Renal pelvis (tissue), 12 donors: Measurements from ENCODE around the gene COQ5. TPM values are rescaled to one million over a fixed set of nuclear protein-coding genes. Genes with fewer than 3 reads are reported as not detected.

Experiments
- DNase-seq: peaks from one replicate; pipeline ENCODE4 v3.0.0-alpha.2; 2013
- long read RNA-seq, 16 experiments: transcript quantifications; one replicate each; lab custom pipeline, GENCODE V29; 2026
- polyA plus RNA-seq, 3 donors: library from polyadenylated mRNA; unstranded; fragments of 120-200 nt; gene quantifications; one replicate each; pipeline ENCODE4 v1.2.1, GENCODE V29; 2013; ENCODE audit not compliant: insufficient read length in 3 of 3

COQ5 gene, protein sequence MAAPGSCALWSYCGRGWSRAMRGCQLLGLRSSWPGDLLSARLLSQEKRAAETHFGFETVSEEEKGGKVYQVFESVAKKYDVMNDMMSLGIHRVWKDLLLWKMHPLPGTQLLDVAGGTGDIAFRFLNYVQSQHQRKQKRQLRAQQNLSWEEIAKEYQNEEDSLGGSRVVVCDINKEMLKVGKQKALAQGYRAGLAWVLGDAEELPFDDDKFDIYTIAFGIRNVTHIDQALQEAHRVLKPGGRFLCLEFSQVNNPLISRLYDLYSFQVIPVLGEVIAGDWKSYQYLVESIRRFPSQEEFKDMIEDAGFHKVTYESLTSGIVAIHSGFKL
- polyA plus RNA-seq: 10 to 100 TPM; 56.3 to 65.6 (median 61.7) TPM
- long read RNA-seq, donor 1, transcript COQ5-201 (7 exons, 1,535 nt): major isoform, 20 of 176 reads
- long read RNA-seq, donor 1, partial matches to known transcripts: 140 of 176 reads
- long read RNA-seq, donor 1, other reads (novel, unspliced or antisense): 16 of 176 reads
- long read RNA-seq, donor 2, transcript COQ5-201 (7 exons, 1,535 nt): major isoform, 38 of 213 reads
- long read RNA-seq, donor 2, partial matches to known transcripts: 154 of 213 reads
- long read RNA-seq, donor 2, other reads (novel, unspliced or antisense): 18 of 213 reads
- long read RNA-seq, donor 3, transcript COQ5-201 (7 exons, 1,535 nt): major isoform, 20 of 103 reads
- long read RNA-seq, donor 3, partial matches to known transcripts: 74 of 103 reads
- long read RNA-seq, donor 3, other reads (novel, unspliced or antisense): 9 of 103 reads
- long read RNA-seq, donor 4, transcript COQ5-201 (7 exons, 1,535 nt): major isoform, 27 of 53 reads
- long read RNA-seq, donor 4, partial matches to known transcripts: 25 of 53 reads
- long read RNA-seq, donor 4, other reads (novel, unspliced or antisense): 0 of 53 reads
- long read RNA-seq, donor 5, transcript COQ5-201 (7 exons, 1,535 nt): major isoform, 12 of 50 reads
- long read RNA-seq, donor 5, partial matches to known transcripts: 33 of 50 reads
- long read RNA-seq, donor 5, other reads (novel, unspliced or antisense): 5 of 50 reads
- long read RNA-seq, donor 6, transcript COQ5-201 (7 exons, 1,535 nt): major isoform, 21 of 96 reads
- long read RNA-seq, donor 6, partial matches to known transcripts: 74 of 96 reads
- long read RNA-seq, donor 6, other reads (novel, unspliced or antisense): 0 of 96 reads
- long read RNA-seq, donor 7, transcript COQ5-201 (7 exons, 1,535 nt): major isoform, 26 of 46 reads
- long read RNA-seq, donor 7, partial matches to known transcripts: 15 of 46 reads
- long read RNA-seq, donor 7, other reads (novel, unspliced or antisense): 5 of 46 reads
- long read RNA-seq, donor 8, partial matches to known transcripts: 11 of 15 reads
- long read RNA-seq, donor 8, other reads (novel, unspliced or antisense): 0 of 15 reads
- long read RNA-seq, donor 9, transcript COQ5-201 (7 exons, 1,535 nt): major isoform, 35 of 159 reads
- long read RNA-seq, donor 9, partial matches to known transcripts: 111 of 159 reads
- long read RNA-seq, donor 9, other reads (novel, unspliced or antisense): 10 of 159 reads
- long read RNA-seq, donor 10, transcript COQ5-201 (7 exons, 1,535 nt): major isoform, 13 of 29 reads
- long read RNA-seq, donor 10, partial matches to known transcripts: 16 of 29 reads
- long read RNA-seq, donor 10, other reads (novel, unspliced or antisense): 0 of 29 reads
- long read RNA-seq, donor 11, transcript COQ5-201 (7 exons, 1,535 nt): major isoform, 7 of 15 reads
- long read RNA-seq, donor 11, partial matches to known transcripts: 8 of 15 reads
- long read RNA-seq, donor 11, other reads (novel, unspliced or antisense): 0 of 15 reads
- long read RNA-seq, donor 12, transcript COQ5-201 (7 exons, 1,535 nt): major isoform, 32 of 49 reads
- long read RNA-seq, donor 12, partial matches to known transcripts: 16 of 49 reads
- long read RNA-seq, donor 12, other reads (novel, unspliced or antisense): 0 of 49 reads
- long read RNA-seq, donor 13, partial matches to known transcripts: 11 of 15 reads
- long read RNA-seq, donor 13, other reads (novel, unspliced or antisense): 0 of 15 reads
- long read RNA-seq, donor 14: 0 reads
- long read RNA-seq, donor 15, transcript COQ5-201 (7 exons, 1,535 nt): major isoform, 30 of 54 reads
- long read RNA-seq, donor 15, partial matches to known transcripts: 23 of 54 reads
- long read RNA-seq, donor 15, other reads (novel, unspliced or antisense): 0 of 54 reads
- long read RNA-seq, donor 16, transcript COQ5-201 (7 exons, 1,535 nt): major isoform, 32 of 83 reads
- long read RNA-seq, donor 16, partial matches to known transcripts: 50 of 83 reads
- long read RNA-seq, donor 16, other reads (novel, unspliced or antisense): 0 of 83 reads

DNA sequence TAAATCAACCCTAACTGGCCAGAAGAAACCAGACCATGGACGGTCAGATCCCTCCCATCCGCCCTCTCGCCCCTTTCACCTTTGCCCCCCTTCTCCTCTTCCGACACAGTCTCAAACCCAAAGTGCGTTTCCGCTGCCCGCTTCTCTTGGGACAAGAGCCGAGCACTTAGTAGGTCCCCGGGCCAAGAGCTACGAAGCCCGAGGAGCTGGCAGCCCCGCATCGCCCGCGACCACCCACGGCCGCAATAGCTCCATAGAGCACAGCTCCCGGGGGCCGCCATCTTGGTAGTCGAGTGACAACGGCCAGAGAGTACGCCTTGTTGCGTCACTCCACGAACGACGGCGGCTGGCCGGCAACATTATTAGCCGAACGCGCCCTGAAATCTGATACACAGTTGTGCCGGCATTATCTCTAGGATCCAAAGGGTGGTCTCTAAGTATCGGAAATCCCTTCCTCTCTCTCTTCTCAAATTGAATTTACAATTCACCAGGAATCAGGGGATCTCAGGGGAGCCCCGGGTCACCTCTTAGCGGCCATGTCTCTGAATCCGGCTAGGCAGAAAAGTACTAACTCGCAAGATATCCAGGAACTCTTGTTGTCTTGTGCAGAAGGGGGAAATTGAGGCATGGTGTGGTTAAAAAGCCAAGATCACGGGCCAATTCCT is at the start of gene COQ5:
Gene COQ5, minus strand, starts transcription at position 298 of the 665 bp plus-strand sequence. Its CDS starts 17 bp downstream, at position 281.
- DNase-seq: peak; percentile 95

DNA sequence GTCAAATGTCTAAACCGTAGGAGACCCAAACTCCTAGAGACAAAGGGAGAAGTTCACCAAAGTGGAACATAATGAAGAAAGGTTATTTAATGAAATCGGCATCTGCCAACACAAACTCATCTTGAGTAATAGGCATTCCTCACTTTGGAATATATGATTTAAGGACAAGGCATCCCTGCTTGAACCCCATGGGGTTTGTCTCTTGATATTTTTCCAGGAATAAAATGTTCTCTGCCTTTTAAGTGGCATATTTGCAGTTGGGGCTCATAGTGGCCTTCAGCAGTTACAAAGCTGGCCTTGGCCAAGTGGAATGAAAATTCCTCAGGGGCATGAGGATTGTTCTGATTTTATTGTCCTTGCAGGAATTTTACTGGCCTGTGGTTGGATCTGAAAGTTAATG is 45.1 kb upstream of the COQ5 start:
- DNase-seq: no peak

DNA sequence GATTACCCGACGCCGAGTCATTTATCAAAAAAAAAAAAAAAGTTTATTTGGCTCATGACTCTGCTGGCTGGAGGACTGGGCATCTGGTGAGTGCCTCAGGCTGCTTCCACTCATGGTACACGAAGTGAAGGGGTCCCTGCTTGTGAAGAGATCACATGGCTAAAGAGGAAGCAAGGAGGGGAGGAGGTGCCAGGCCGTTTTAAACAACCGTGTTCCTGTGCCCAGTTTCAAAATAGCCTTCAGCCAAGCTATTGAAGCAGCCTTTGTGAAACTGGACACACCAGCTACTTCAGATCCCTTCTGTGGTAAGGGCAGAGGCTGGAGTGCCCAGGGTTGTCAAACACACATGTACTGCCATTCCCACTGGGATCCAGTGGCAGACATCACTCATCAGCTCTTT is 44.6 kb upstream of the COQ5 start:
- DNase-seq: no peak

DNA sequence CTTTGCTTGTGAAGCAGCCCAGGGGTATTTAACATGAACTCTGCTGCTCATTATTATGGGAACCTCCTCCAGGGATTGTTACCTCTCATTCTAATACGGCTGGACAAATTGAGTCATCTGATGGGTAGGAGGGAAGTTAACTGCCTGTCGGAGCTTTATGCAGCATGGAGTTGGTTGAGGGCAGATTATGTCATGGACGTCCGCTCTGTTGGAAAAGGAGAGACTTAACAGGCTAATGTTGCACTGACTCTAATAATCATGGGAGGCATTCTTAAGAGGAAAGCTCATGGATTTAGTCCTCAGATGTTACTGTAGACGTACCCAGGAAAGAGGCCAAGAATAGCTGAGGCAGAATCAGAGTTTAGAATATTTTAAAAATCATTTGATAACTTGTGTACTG is 42.3 kb upstream of the COQ5 start:
- no peak for DNase-seq

DNA sequence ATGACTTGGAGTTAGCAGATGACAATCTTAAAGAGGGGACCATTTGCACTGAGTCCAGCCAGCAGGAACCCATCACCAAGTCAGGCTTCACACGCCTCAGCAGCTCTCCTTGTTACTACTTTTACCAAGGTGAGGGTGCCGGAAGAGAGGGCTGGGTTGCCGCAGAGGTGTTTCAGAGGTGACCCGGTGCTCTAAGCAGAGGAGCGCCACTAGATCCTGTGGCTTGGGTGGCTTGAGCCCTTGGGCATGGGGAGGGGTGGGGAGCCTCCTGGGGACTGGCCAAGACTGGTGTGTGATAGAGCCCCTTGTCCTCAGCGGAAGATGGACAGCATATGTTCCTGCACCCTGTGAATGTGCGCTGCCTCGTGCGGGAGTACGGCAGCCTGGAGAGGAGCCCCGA is 34.5 kb upstream of the COQ5 start:
- no peak for DNase-seq

DNA sequence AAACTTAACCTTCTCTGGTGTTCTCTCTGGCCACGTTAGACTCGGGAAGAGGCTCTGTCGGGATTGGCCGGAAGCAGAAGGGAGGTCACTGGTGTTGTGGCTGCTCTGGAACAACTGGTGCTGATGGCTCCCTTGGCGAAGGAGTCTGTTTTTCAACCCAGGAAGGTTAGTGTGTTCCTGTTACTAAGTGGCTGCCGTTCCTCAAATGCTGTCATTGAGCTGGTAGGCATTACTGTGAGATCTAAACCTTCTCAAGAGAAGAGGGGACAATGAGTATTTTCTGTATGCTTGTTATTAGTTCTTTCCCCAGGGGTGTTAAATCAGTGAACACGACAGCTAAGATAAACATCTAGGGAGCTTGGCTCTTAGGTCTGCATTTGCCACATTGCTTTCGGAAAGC is 33.9 kb upstream of the COQ5 start:
- no peak for DNase-seq

DNA sequence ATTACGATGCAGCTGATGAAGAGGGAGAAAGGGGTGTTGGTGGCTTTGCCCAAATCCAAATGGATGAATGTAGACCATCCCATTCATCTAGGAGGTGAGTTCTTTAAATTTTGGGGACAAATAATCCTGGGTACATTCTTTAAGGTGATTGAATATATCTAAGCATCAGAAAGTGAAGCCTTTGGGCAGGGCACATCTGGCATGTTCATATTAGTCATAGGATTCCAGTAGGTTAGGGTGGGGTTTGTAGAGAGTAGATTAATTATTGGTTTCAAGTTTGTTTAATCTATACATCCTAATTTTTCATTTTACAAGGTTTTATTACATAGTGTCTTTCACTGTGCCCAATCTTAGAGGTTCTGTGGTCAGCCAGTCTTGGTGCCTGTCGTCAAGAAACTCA is 28.6 kb upstream of the COQ5 start:
- DNase-seq: no peak

DNA sequence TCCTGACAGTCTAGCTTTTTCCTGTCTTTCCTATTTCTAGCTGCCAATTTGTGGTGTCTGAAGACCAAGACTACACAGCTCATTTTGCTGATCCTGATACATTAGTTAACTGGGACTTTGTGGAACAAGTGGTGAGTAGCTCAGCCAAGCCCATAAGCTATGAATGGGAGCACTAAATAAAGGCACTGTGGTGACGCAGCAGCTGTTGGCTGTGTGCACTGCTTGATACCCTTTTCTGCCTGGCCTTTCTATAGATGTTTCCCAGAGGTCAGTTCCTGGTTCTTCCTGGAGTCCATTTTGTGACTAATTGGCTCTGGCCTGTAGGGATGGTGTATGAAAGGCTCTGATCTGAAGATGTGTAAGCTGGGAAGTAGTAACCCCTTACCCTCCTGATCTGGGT is 25.7 kb upstream of the COQ5 start:
- no peak for DNase-seq

DNA sequence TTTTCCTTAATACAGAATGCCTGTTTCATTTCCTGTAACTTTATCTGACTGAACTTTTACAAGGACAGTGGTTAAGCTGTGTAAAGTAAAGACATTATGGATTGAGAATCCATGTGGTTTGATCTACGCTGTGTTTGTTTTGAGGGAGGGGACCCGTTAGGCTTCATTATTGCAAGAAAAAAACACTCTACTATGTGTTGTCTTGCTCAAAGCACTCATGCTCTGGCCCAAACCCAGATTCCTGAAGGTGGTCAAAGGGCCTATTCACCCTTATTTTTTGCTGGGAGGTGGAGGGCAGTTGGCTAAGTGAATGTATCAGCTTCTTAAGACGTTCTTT is 17.1 kb upstream of the COQ5 start:
- DNase-seq: no peak

DNA sequence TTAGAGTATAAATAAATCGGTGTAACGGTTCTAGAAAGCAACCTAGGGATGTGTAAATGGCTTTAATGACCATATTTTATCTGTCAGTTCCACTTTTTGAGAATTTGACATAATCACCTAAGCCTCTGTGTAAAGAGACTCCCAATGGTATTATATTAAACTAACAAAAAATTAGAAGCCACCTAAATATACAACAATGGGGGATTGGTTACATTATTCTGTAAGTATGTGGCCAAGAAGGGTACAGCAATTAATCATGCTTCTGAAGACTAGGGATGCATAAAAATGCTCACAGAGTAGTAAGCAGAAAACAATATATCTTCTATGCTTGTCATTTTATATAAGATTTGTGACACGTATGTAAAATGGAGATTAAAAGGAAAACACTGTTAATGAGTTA is 15.7 kb upstream of the COQ5 start:
- DNase-seq: no peak

DNA sequence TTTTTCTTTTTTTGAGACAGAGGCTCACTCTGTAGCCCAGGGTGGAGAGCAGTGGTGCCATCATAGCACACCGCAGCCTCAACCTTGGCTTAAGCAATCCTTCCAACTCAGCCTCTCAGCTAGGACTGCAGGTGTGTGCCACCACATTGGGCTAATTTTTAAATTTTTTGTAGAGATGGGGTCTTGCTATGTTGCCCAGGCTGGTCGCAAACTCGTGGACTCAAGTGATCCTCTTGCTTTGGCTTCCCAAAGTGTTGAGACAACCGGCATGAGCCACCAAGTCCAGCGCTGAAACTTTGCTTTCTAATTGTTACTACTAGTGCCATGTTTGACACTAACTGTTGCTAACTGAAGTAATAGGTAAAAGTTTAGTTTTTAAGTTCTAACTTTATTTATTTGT is 13.2 kb upstream of the COQ5 start:
- DNase-seq: no peak

DNA sequence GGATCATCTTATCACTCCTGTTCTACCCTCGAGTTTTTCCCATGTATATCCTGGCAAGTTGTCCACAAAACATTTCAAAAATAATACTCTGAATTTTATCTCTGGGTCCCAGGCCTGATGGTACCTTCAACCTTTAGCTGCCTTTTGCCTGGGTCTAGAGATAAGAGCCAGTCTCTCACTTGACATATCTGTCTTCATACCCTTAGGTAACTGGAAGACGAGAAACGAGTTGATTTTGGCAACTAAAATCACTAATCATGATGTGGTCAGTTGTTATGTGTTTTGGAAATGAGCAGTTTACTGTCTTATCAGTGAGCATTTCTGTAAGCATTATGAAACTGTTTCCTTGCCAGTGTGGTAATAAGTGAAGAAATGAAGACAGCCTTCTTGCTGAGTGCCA is 11.5 kb upstream of the COQ5 start:
- DNase-seq: no peak

DNA sequence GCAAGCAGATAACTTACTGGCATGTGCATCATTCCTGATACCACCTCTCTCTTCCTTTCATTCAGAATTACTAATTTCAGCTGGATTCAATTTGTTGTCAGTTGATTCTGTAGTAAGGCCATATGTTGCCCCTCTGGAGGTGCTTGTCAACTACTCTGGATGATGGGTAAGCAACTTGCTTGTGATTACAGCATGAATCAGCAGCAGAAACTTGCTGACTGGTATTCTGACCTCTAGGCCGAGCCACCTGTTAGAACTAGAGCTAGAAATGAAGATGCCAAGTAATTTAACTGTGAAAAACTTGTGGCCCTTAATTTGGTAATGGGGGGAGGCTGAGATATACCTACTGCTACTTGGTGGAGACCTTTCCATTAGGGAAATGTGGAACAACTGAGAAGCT is 10.3 kb upstream of the COQ5 start:
- DNase-seq: no peak

DNA sequence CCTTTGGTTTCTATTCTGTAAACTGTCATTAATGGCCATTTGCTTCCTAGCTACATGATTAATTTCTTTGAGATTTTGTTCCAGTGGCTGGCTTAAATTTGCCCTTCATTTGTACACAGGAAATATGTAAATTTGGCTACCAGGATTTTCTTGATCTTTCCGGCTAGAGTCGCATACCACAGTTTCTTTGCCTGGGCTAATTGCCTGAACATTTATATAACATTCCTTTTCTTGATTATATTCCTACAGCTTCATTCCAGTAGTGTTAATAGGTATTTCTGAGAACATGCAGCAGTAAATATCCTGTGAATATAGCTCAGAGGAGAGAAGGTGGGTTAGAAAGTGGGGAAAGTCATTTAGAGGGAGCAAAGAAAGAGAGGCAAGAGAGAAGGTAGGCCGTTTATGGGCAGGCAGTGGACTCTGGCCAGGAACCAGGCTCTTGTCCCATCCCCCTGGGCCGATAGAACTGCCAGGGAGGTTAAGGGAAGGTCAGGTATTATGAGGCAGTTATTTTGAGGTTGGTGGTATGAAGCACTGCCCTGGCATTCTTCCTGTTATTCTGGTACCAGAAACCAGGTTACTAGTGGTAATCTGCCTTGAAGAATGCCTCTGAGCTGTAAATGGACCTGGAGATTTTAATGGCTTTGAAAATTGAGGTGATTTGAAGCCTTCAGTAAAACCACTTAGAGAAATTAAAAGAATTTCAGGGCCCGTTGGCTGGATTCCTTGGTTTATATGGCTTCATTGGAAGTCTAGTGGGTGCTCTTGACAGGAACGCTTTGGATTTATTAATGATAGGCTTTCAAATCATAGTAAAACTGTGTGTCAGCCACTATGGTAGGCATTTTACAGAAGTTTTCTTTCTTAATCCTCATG is 9.6 kb upstream of the COQ5 start:
- no peak for DNase-seq

DNA sequence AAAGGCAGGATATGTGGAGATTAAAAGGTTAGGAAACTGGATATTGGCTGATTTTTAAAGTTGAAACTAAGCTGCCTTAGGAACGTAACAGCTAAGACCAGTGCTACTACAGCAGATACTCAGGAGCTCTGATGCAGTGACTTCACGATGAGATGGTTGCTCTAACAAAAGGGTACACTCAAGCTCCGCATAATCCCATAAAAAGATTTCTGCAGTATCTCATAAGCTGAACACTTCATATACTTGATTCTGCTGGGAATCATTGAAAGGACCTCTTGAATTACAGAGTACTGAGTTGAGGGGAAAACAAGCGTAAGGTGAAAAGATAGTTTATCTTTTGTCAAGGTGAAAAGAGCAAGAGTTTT is 8.9 kb upstream of the COQ5 start:
- no peak for DNase-seq

DNA sequence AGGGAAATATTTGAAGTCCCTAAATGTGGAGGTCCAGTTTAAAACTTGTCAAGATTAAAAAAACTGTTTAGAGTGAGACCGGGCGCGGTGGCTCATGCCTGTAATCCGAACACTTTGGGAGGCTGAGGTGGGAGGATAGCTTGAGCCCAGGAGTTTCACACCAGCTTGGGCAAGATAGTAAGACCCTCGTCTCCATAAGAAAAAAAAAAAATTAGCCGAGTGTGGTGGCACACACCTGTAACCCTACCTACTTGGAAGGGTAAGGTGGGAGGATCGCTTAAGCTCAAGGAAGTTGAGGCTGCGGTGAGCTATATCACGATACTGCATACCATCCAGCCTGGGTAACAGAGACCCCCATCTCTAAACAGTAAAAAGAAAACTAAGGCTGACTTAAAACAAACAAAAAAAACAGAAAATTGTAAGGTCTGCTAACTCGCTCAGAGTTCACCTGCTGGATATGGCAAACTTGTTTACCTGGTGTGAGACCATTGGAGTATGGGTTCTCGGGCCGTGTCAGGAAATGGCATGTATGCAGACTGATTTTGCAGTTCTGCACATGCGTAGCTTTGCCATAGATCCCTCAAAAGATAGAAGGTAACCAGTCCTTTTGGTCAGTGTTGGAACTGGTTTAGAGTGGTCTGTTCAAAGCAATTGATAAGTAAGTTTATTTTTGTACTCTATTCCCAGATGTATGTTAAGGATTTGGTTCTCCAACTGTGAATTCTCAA is 7.3 kb upstream of the COQ5 start:
- no peak for DNase-seq
